K562 (cell line): ENCODE measurements around the gene HLA-DMB. TPM values are rescaled to one million over a fixed set of nuclear protein-coding genes. Genes with fewer than 3 reads are reported as not detected.

Experiments used
- ELF4 ChIP-seq: fragments of 450-650 bp; formaldehyde crosslinking; IDR thresholded peaks from 2 replicates; pipeline ENCODE4 v1.4.0; 2022; ENCODE audit warnings: missing genetic modification characterization
- HNRNPL ChIP-seq: fragments of 200-400 bp; formaldehyde crosslinking; IDR thresholded peaks from 2 replicates; pipeline ENCODE4 v1.6.1; 2017; ENCODE audit warnings: low read depth, mild to moderate bottlenecking, low read length
- ILF3 ChIP-seq: fragments of 450-650 bp; IDR thresholded peaks from 2 replicates; pipeline ENCODE4 v1.6.1; 2018; ENCODE audit warnings: antibody characterized with exemption, mild to moderate bottlenecking, moderate library complexity, borderline replicate concordance
- NFATC3 ChIP-seq: fragments of 450-650 bp; IDR thresholded peaks from 2 replicates; pipeline ENCODE4 v1.6.1; 2017; ENCODE audit warnings: mild to moderate bottlenecking
- NFE2L1 ChIP-seq: fragments of 450-650 bp; IDR thresholded peaks from 2 replicates; pipeline ENCODE4 v1.6.1; 2016; ENCODE audit warnings: missing genetic modification characterization, low read depth, mild to moderate bottlenecking, missing compliant biosample characterization, moderate library complexity, borderline replicate concordance
- RAD51 ChIP-seq: fragments of 450-650 bp; IDR thresholded peaks from 2 replicates; pipeline ENCODE4 v1.7.1; 2016; ENCODE audit warnings: low read depth, mild to moderate bottlenecking, borderline replicate concordance
- RBM15 ChIP-seq: fragments of 200-400 bp; formaldehyde crosslinking; IDR thresholded peaks from 2 replicates; pipeline ENCODE4 v1.6.1; 2018; ENCODE audit warnings: mild to moderate bottlenecking, low read length, moderate library complexity; ENCODE audit not compliant: insufficient read depth
- TOE1 ChIP-seq, 2 experiments: fragments of 450-650 bp in 1 of 2; sonication (generic) in 1 of 2; formaldehyde crosslinking in 1 of 2; IDR thresholded peaks; 2 replicates each; pipeline versions ENCODE4 v1.7.1 to v1.8.0; 2016 to 2022; ENCODE audit warnings: borderline replicate concordance in 2 of 2, mild to moderate bottlenecking in 2 of 2, antibody characterized with exemption in 1 of 2, inconsistent platforms in 1 of 2, low read depth in 1 of 2, missing genetic modification reagents in 1 of 2, moderate library complexity in 1 of 2
- polyA plus RNA-seq, 8 experiments: library from polyadenylated mRNA; depleted of rRNA in 4 of 8; stranded (reverse) in 5 of 8; unstranded in 3 of 8; fragments of >200 nt; fragmentation: Nextera tagmentation in 2 of 8; fragmentation: Illumina TruSeq in 1 of 8; extraction: Ambion mirVana in 2 of 8; extraction: Trizol in 1 of 8; gene quantifications; 2 replicates each; pipeline versions ENCODE4 v1.2.1 to v1.2.3, GENCODE V29; 2011 to 2014; ENCODE audit warnings: inconsistent platforms in 1 of 8, missing spikeins in 1 of 8
- total RNA-seq, 7 experiments: library from RNA; depleted of rRNA in 6 of 7; stranded (reverse); fragments of >200 nt in 6 of 7; fragmentation: Illumina TruSeq in 2 of 7; extraction: Trizol in 2 of 7; gene quantifications; 2 replicates each; pipeline versions ENCODE4 v1.2.1 to v1.2.3, GENCODE V29; 2011 to 2021; ENCODE audit warnings: low replicate concordance in 1 of 7
- TF ChIP-seq, protein P1 (sequence below): fragments of 150-350 bp; conservative IDR thresholded peaks from 2 replicates; pipeline ENCODE4 v1.6.1; 2014; ENCODE audit warnings: low read length
- TF ChIP-seq, protein P2 (sequence below): fragments of 250-450 bp; sonication (Bioruptor Pico); IDR thresholded peaks from 2 replicates; pipeline ENCODE4 v1.5.0; 2022; ENCODE audit warnings: mild to moderate bottlenecking
- TF ChIP-seq, protein P3 (sequence below): fragments of 250-450 bp; sonication (Bioruptor Pico); IDR thresholded peaks from 2 replicates; pipeline ENCODE4 v1.9.0; 2021; ENCODE audit warnings: mild to moderate bottlenecking, inconsistent platforms

HLA-DMB gene
- total and polyA plus RNA-seq, 9 of the 15 experiments (the other 6 are each of a cell fraction or from before 2014, with no cell fraction given) = 0.38 TPM; not detected in 8

DNA sequence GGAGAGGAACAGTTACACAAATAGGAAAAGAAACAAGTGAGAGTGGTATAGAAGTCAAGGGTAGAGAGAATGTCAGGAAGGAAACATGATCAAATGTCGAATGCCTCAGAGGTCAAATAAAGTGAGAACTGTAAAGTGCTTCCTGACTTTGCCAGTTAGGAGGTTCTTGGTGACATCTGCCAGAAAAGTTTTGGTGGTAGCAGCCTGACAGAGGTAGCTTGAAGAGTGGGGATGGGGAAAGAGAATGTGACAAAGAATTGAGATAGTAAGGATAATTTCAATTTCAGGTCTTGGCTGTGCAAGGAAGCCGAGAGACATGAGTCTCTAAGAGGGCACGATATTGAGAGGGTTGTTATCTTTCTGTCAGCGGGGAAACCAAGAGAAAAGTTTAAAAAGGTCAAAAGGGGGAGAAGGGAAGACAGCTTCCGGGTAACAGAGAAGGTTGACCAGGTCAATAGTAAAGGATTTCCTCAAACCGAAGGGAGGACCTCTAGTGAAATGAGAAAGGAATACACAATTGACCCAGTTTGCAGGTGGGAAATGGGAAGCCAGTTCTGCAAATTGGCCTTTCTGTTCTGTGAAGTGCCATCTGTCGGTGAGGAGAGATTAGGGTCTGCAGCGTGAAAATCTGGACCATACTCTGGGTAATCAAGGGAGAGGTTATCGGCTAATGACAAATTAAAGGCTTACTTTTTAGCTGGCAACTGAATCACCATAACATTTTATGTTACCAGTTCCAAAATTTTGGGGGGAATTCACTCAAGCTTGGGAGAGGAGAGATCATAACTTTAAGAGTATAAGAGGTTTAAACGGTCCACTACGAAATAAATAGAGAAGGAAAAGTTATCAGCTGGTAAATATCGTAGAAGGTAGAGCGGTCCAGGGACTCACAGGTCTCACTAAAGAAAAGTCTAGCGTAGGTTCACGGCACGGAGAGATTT lies 26.6 kb upstream of the HLA-DMB start (continued):
- TF ChIP-seq NFATC3 (no peak; the same call in 1 of the 2 replicates), ILF3 (no peak), TOE1 (IDR thresholded peaks at IDR 0.05; ENCODE audit: borderline replicate concordance) (peak; percentile 4; the same call in 1 of the 2 replicates), TOE1 (CRISPR knock-in tag; IDR thresholded peaks at IDR 0.05; ENCODE audit: borderline replicate concordance, low read depth) (no peak), NFE2L1 (no peak), ELF4 (CRISPR knock-in tag) (0 out of 2 replicates have a peak, but pooled peaks have one; percentile 63), RAD51 (no peak; the same call in 1 of the 2 replicates), HNRNPL (no peak), RBM15 (no peak)
- TF ChIP-seq, protein P1, sequence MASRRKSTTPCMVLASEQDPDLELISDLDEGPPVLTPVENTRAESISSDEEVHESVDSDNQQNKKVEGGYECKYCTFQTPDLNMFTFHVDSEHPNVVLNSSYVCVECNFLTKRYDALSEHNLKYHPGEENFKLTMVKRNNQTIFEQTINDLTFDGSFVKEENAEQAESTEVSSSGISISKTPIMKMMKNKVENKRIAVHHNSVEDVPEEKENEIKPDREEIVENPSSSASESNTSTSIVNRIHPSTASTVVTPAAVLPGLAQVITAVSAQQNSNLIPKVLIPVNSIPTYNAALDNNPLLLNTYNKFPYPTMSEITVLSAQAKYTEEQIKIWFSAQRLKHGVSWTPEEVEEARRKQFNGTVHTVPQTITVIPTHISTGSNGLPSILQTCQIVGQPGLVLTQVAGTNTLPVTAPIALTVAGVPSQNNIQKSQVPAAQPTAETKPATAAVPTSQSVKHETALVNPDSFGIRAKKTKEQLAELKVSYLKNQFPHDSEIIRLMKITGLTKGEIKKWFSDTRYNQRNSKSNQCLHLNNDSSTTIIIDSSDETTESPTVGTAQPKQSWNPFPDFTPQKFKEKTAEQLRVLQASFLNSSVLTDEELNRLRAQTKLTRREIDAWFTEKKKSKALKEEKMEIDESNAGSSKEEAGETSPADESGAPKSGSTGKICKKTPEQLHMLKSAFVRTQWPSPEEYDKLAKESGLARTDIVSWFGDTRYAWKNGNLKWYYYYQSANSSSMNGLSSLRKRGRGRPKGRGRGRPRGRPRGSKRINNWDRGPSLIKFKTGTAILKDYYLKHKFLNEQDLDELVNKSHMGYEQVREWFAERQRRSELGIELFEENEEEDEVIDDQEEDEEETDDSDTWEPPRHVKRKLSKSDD = no peak
- TF ChIP-seq, protein P2, sequence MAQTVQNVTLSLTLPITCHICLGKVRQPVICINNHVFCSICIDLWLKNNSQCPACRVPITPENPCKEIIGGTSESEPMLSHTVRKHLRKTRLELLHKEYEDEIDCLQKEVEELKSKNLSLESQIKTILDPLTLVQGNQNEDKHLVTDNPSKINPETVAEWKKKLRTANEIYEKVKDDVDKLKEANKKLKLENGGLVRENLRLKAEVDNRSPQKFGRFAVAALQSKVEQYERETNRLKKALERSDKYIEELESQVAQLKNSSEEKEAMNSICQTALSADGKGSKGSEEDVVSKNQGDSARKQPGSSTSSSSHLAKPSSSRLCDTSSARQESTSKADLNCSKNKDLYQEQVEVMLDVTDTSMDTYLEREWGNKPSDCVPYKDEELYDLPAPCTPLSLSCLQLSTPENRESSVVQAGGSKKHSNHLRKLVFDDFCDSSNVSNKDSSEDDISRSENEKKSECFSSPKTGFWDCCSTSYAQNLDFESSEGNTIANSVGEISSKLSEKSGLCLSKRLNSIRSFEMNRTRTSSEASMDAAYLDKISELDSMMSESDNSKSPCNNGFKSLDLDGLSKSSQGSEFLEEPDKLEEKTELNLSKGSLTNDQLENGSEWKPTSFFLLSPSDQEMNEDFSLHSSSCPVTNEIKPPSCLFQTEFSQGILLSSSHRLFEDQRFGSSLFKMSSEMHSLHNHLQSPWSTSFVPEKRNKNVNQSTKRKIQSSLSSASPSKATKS (CRISPR knock-in tag) = no peak
- TF ChIP-seq, protein P3, sequence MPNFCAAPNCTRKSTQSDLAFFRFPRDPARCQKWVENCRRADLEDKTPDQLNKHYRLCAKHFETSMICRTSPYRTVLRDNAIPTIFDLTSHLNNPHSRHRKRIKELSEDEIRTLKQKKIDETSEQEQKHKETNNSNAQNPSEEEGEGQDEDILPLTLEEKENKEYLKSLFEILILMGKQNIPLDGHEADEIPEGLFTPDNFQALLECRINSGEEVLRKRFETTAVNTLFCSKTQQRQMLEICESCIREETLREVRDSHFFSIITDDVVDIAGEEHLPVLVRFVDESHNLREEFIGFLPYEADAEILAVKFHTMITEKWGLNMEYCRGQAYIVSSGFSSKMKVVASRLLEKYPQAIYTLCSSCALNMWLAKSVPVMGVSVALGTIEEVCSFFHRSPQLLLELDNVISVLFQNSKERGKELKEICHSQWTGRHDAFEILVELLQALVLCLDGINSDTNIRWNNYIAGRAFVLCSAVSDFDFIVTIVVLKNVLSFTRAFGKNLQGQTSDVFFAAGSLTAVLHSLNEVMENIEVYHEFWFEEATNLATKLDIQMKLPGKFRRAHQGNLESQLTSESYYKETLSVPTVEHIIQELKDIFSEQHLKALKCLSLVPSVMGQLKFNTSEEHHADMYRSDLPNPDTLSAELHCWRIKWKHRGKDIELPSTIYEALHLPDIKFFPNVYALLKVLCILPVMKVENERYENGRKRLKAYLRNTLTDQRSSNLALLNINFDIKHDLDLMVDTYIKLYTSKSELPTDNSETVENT = no peak
